Bladder microvascular endothelial cell (primary cell): ENCODE results near the gene ZNF112. TPM values are rescaled to one million over a fixed set of nuclear protein-coding genes. Genes with fewer than 3 reads are reported as not detected.

Source experiments
- total RNA-seq: library from RNA; depleted of rRNA; stranded (reverse); fragments of >200 nt; gene quantifications from 2 replicates; pipeline ENCODE4 v1.2.3, GENCODE V29; 2014

ZNF112 gene
- total RNA-seq: 4.4 and 9.4 TPM in 2 replicates

GRCh38 chr19:44356383-44357111, at the start of gene ZNF112:
ZNF112 (minus strand) TSS chr19:44356680; CDS start chr19:44340539, 16,141 bp downstream.

GRCh38 chr19:44401139-44402115, 44.9 kb upstream of the ZNF112 start, which contains the start of gene ZNF285:
ZNF285 (minus strand) TSS chr19:44401608; CDS start chr19:44397213, 4,395 bp downstream.

GRCh38 chr19:44304659-44305193, 51.8 kb downstream of the ZNF112 start, which contains the start of gene ZNF235:
ZNF235 (minus strand) TSS chr19:44305025; CDS start chr19:44303404, 1,621 bp downstream.

Other genes starting within 250 kb of the ZNF112 start
- gene ZNF225, start 243.3 kb downstream of the ZNF112 start, total RNA-seq: 4.0 and 7.1 TPM in 2 replicates
- gene ZNF234, start 215.1 kb downstream of the ZNF112 start, total RNA-seq: 6.0 and 16.7 TPM in 2 replicates
- gene ZNF226, start 191.6 kb downstream of the ZNF112 start, total RNA-seq: 11.7 and 14.4 TPM in 2 replicates
- 13.4 and 22.0 TPM in 2 replicates for gene ZNF227, start 144.1 kb downstream of the ZNF112 start, total RNA-seq
- gene ZNF233, start 96.8 kb downstream of the ZNF112 start, total RNA-seq: 0.81 and 2.9 TPM in 2 replicates
- gene ZNF235, start 51.7 kb downstream of the ZNF112 start, total RNA-seq: 2.6 and 9.3 TPM in 2 replicates
- gene ZNF285, start 44.9 kb upstream of the ZNF112 start, total RNA-seq: 1.1 and 7.4 TPM in 2 replicates
- gene ZNF229, start 91.8 kb upstream of the ZNF112 start, total RNA-seq: 9.1 and 9.9 TPM in 2 replicates
- 4.4 and 7.9 TPM in 2 replicates for gene ZNF180, start 143.8 kb upstream of the ZNF112 start, total RNA-seq
- not detected in 2 replicates for gene CEACAM20, start 173.0 kb upstream of the ZNF112 start, total RNA-seq